Colonic mucosa (tissue), 4 donors: ENCODE data around the gene CORO7. TPM values are rescaled to one million over a fixed set of nuclear protein-coding genes. Genes with fewer than 3 reads are reported as not detected.

Source experiments
- DNase-seq: peaks from one replicate; pipeline ENCODE4 v3.0.0-alpha.2; 2020
- H3K27ac ChIP-seq: fragments of 200-600 bp; one replicate; pipeline ENCODE4 v1.8.0; 2021
- H3K27me3 ChIP-seq: fragments of 200-600 bp; one replicate; pipeline ENCODE4 v1.8.0; 2021
- H3K36me3 ChIP-seq: fragments of 200-600 bp; one replicate; pipeline ENCODE4 v1.8.0; 2021
- H3K4me1 ChIP-seq: fragments of 200-600 bp; one replicate; pipeline ENCODE4 v1.8.0; 2021; ENCODE audit warnings: mild to moderate bottlenecking
- H3K4me3 ChIP-seq: fragments of 200-600 bp; one replicate; pipeline ENCODE4 v1.8.0; 2021
- H3K9ac ChIP-seq, 2 donors: one replicate each; pipeline ENCODE4 v1.7.0; 2013; ENCODE audit warnings: control low read depth in 2 of 2, low read depth in 2 of 2, low read length in 2 of 2
- H3K9me3 ChIP-seq: fragments of 200-600 bp; one replicate; pipeline ENCODE4 v1.8.0; 2021
- intact Hi-C: fragments of 100-400 bp; cut with DNase I; formaldehyde crosslinking; loops from one replicate; pipeline ENCODE4 v1.14.1; 2022
- total RNA-seq, 2 donors: library from RNA; stranded (reverse); fragmentation: NEBNext Ultra II Directional in 1 of 2; extraction: Animal tissue kit (Norgen Biotek cat#: 25700) in 1 of 2; gene quantifications; one replicate each; pipeline ENCODE4 v1.2.1, GENCODE V29; 2021
- TF ChIP-seq, protein P1 (sequence below): fragments of 200-600 bp; IDR thresholded peaks from one replicate; pipeline ENCODE4 v1.8.0; 2022; ENCODE audit warnings: antibody characterized with exemption, mild to moderate bottlenecking
- donor health status: healthy.
- donor health status: DM: no; HTN: no; CAD: no.
- donor health status: DM: no; HTN: no; CAD: no.

Gene CORO7
- total RNA-seq, 2 donors from 2014 or later: 37.2 to 55.9 TPM

DNA sequence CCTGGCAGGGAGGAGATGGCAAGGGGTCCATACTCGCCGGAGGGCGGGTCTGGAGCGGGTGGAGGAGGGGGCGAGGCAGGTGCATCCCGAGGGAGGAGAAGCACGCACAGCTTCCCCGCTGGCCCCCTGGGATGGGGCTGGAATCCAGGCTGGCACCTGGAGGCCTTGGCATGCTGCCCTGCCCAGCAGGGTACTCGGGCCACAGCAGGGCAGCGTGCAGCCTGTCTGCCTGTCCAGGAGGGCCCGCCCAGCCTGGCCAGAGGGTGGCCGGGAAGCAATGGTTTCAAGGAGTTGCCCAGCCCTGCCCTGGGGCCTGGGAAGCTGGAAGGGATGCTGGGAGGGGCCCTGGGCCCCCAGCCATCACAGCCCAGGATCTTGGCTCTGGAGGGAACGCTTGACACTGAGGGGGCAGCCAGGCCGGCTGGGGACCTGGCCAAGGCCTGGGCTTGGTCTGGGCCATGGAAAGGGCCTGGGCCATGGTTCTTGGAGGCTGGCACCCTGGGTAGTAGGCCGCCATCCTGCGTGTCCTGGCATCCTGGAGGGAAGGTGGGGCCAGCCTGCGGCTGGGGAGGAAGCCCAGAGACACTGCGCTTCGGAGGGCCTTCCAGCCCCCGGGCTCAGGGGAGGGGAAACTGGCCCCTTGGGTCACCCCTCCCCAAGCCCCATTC is 99.4 kb downstream of the CORO7 start:
- Histone ChIP-seq H3K4me1 (peaks cover 14% of the 10 kb centered on the region), H3K9ac (peak overlapping the region; percentile 12 to 50), H3K9me3 (no peaks in the 10 kb centered on the region), H3K27me3 (peaks cover 33% of the 10 kb centered on the region), H3K36me3 (no peaks in the 10 kb centered on the region), H3K27ac (peak overlapping the region; percentile 68), H3K4me3 (peak overlapping the region; percentile 46)
- intact Hi-C loops: no loop called here
- peak; percentile 34 for DNase-seq
- TF ChIP-seq, protein P1, sequence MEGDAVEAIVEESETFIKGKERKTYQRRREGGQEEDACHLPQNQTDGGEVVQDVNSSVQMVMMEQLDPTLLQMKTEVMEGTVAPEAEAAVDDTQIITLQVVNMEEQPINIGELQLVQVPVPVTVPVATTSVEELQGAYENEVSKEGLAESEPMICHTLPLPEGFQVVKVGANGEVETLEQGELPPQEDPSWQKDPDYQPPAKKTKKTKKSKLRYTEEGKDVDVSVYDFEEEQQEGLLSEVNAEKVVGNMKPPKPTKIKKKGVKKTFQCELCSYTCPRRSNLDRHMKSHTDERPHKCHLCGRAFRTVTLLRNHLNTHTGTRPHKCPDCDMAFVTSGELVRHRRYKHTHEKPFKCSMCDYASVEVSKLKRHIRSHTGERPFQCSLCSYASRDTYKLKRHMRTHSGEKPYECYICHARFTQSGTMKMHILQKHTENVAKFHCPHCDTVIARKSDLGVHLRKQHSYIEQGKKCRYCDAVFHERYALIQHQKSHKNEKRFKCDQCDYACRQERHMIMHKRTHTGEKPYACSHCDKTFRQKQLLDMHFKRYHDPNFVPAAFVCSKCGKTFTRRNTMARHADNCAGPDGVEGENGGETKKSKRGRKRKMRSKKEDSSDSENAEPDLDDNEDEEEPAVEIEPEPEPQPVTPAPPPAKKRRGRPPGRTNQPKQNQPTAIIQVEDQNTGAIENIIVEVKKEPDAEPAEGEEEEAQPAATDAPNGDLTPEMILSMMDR: no peak

DNA sequence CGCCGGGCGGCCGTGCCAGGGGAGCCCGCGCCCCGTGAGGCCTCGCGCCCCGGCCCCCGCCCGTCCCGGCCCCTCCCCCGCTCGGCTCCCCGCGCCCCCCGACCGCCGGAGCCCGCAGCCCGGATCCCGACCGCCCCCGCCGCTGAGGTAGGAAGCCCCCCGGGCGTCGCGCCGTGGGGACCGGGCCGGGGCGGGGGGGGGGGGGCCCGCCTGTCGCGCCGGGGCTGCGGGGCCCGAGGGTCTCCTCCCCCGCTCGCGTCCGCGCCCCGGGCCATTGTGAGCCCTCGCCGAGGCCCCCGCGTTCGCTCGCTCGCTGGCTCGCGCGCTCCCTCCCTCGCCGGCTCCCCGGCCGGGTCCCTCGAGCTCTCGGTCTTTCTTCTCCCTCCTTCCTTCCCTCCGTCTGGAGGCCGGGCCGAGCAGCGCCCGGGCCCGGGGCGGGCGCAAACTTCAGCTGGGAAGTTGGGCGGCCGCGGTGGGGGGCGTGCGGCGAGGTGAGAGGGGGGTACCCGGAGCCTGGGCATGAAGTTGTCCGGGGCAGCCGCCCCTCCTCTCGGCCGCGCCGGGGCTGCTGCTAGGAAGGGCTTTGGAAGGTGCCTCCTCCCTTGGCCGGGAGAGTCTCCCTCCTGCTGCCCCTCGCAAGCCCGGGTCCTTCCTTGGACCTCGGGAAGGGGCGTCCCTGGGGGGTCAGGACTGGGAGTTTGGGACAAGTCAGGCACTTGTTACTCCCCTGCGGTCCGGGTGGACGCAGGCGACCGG is 100.1 kb downstream of the CORO7 start:
- Histone ChIP-seq H3K9me3 (no peaks in the 10 kb centered on the region), H3K4me3 (peak overlapping the region; percentile 46), H3K36me3 (no peaks in the 10 kb centered on the region), H3K27ac (peak overlapping the region; percentile 68), H3K9ac (peak overlapping the region; percentile 12 to 43), H3K27me3 (peaks cover 33% of the 10 kb centered on the region), H3K4me1 (peaks cover 14% of the 10 kb centered on the region)
- peak; percentile 23 for DNase-seq
- TF ChIP-seq, protein P1: no peak
- intact Hi-C loops: no loop called here

DNA sequence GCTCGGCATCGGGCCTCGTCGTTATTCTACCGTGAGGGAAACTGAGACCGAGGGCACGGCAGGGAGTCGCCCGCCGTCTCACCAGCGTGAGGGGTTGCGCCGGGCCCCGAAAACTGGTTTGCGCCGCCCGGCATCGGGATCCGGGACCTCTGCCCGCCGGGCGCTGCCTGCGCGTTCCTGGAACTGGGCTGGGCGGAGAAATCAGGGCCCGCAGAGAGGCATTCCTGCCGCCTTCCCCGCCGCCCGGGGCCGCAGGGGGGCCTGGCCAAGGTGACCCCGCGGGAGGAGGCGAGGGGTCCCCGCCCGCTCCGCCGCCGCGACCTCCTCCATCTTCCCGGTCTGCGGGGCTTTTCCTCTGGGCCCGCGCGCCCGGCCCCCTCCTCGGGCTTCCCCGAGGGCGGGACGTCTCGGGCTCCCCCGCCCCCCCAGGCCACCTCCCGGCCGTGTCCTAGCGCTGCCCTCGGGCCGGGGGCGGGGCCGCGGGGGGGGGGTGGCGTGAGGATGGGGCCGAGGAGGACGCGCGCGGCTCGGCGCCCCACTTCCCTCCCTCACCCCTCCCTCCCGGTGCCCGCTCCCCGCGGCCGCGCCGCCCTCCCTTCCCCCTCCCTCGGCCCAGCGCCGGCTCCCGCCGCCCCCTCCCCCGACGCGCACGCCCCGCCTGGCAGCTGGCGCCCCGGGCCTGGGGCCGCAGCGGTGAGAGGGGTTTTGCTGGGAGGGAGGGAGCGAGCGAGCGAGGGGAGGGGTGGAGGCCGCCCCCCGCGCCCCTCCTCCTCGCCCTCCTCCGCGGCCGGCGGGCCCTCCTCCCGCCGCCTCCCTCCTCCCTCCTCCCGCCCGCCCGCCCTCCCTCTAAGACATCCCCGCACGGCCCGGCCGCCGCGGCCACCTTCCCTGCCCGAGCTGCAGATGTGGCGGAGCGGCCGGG is 100.9 kb downstream of the CORO7 start, which contains the start of gene GLIS2:
GLIS2 (plus strand) TSS at position 882 of the 922 bp plus-strand sequence. CDS start 16,214 bp downstream, outside the sequence.
- Histone ChIP-seq H3K36me3 (no peaks in the 10 kb centered on the region), H3K27me3 (peaks cover 33% of the 10 kb centered on the region), H3K4me1 (peaks cover 14% of the 10 kb centered on the region), H3K9me3 (no peaks in the 10 kb centered on the region), H3K4me3 (peak within 1 kb of the TSS; percentile 46), H3K9ac (peak within 1 kb of the TSS; percentile 26 to 79), H3K27ac (peak within 1 kb of the TSS; percentile 80)
- TF ChIP-seq, protein P1: no peak
- DNase-seq: peak; percentile 41
- intact Hi-C loops: no loop called here

DNA sequence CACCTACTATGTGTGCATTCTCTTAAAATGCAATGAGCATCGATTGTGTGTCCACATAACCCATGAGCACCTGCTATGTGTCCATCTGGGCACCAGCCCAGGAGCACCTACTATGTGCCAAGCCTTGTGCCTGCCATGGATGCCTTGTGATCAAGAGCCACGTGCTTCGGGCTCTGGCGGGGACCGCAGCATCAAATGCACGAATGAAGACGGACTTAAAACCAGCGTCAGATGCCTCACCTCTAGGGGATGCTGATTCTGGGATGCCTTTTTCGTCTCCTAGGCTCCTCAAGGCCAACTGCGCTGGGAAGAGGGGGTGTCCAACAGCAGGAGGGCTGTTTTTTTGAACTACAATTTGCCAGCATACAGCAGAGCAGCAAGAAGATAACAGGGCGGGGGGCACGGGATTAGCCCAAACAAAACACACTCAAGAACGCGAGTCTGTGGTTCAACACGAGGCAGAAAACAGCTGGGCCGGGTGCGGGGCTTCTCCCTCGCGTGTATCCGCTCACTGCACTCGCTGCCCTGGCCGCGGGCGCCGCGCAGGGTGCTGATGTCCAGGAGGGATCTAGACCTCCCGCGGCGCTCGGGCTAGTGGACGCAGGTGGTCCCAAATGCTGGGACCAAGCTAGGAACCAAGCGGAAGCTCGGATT is 101.7 kb downstream of the CORO7 start:
- peaks cover 14% of the 10 kb centered on the region for H3K4me1 ChIP-seq
- H3K27ac ChIP-seq: peak overlapping the region; percentile 80
- TF ChIP-seq, protein P1: no peak
- H3K9me3 ChIP-seq: no peaks in the 10 kb centered on the region
- peak overlapping the region; percentile 46 for H3K4me3 ChIP-seq
- H3K36me3 ChIP-seq: no peaks in the 10 kb centered on the region
- intact Hi-C loops: no loop called here
- peak; percentile 23 for DNase-seq
- H3K9ac ChIP-seq: peak overlapping the region; percentile 26 to 79
- peaks cover 33% of the 10 kb centered on the region for H3K27me3 ChIP-seq
